Caco-2 (cell line): ENCODE measurements around the gene KCNT2. TPM values are rescaled to one million over a fixed set of nuclear protein-coding genes. Genes with fewer than 3 reads are reported as not detected.

ENCODE experiments used
- BruUV-seq: library from RNA; stranded (reverse); fragments of 400-500 nt; replicated peaks from 2 replicates; lab custom pipeline; 2021; lab: Mats Ljungman, UMichigan
- CTCF ChIA-PET: fragments of 300-600 bp; sonication (Branson Sonifier 250); formaldehyde crosslinking; loops from one replicate; lab custom pipeline; 2022; ENCODE audit warnings: antibody characterized with exemption; lab: Charles Lee
- POLR2A ChIA-PET: fragments of 300-600 bp; sonication (Branson Sonifier 250); formaldehyde crosslinking; loops from one replicate; lab custom pipeline; 2022; ENCODE audit warnings: antibody characterized with exemption; lab: Charles Lee
- DNase-seq, 2 experiments: peaks; one replicate each; pipeline versions ENCODE4 v3.0.0 to v3.0.0-alpha.2; 2020 to 2022
- H3K27me3 ChIP-seq: replicated peaks from 2 replicates; pipeline ENCODE4 v1.6.0; 2011; ENCODE audit warnings: low read length; ENCODE audit not compliant: control insufficient read depth, insufficient read depth
- H3K36me3 ChIP-seq: 2 replicates; pipeline ENCODE4 v1.5.1; 2011; ENCODE audit warnings: low read length; ENCODE audit not compliant: control insufficient read depth, insufficient read depth
- H3K4me1 ChIP-seq: fragments of 250-450 bp; sonication (Bioruptor Pico); 2 replicates; pipeline ENCODE4 v1.5.1; 2020; ENCODE audit warnings: mild to moderate bottlenecking
- H3K4me3 ChIP-seq: 2 replicates; pipeline ENCODE4 v1.5.1; 2011; ENCODE audit warnings: low read depth, mild to moderate bottlenecking, control low read depth, low read length
- H3K9me3 ChIP-seq: fragments of 250-450 bp; sonication (Bioruptor Pico); 2 replicates; pipeline ENCODE4 v1.5.1; 2020; ENCODE audit warnings: mild to moderate bottlenecking, moderate library complexity
- H3K27ac Mint-ChIP-seq: one replicate; pipeline ENCODE4 v1.8.0; 2022; ENCODE audit warnings: mixed read lengths; ENCODE audit not compliant: unreplicated experiment
- H3K27me3 Mint-ChIP-seq: one replicate; pipeline ENCODE4 v1.8.0; 2022; ENCODE audit warnings: mixed read lengths; ENCODE audit not compliant: insufficient read depth, unreplicated experiment
- H3K36me3 Mint-ChIP-seq: one replicate; pipeline ENCODE4 v1.8.0; 2022; ENCODE audit warnings: mild to moderate bottlenecking, mixed read lengths; ENCODE audit not compliant: insufficient read depth, unreplicated experiment
- H3K4me1 Mint-ChIP-seq: one replicate; pipeline ENCODE4 v1.8.0; 2022; ENCODE audit warnings: low read depth, mixed read lengths; ENCODE audit not compliant: unreplicated experiment
- H3K4me3 Mint-ChIP-seq: one replicate; pipeline ENCODE4 v1.8.0; 2022; ENCODE audit warnings: mild to moderate bottlenecking, moderate library complexity, mixed read lengths; ENCODE audit not compliant: unreplicated experiment
- H3K9me3 Mint-ChIP-seq: one replicate; pipeline ENCODE4 v1.8.0; 2022; ENCODE audit warnings: mixed read lengths; ENCODE audit not compliant: unreplicated experiment
- CTCF ChIP-seq, 2 experiments: fragments of 200-600 bp in 1 of 2; IDR thresholded peaks; 1 replicate in 1 of 2; 2 replicates in 1 of 2; pipeline versions ENCODE4 v1.5.1 to v1.8.0; 2011 to 2022; ENCODE audit warnings: antibody characterized with exemption in 1 of 2, control low read depth in 1 of 2, inconsistent platforms in 1 of 2, low read depth in 1 of 2, low read length in 1 of 2, mild to moderate bottlenecking in 1 of 2, moderate library complexity in 1 of 2; ENCODE audit not compliant: insufficient read depth in 1 of 2, severe bottlenecking in 1 of 2, unreplicated experiment in 1 of 2
- intact Hi-C: fragments of 100-400 bp; cut with micrococcal nuclease; formaldehyde crosslinking; loops from one replicate; pipeline ENCODE4 v1.10.0; 2022; ENCODE audit not compliant: unreplicated experiment
- total RNA-seq: library from RNA; stranded (reverse); gene quantifications from 2 replicates; pipeline ENCODE4 v1.2.3, GENCODE V29; 2022

The KCNT2 gene
- total RNA-seq, 1 experiment from 2014 or later, result not detected

GRCh38 chr1:196382383-196382782 lies 225.9 kb downstream of the KCNT2 start:
- Mint-ChIP-seq H3K27ac (no peak overlapping the region), H3K27me3 (no peaks in the 10 kb centered on the region), H3K4me3 (no peak overlapping the region), H3K9me3 (no peaks in the 10 kb centered on the region), H3K4me1 (peaks cover 6% of the 10 kb centered on the region), H3K36me3 (no peaks in the 10 kb centered on the region)
- H3K4me3 ChIP-seq, result no peak overlapping the region
- no peaks in the 10 kb centered on the region for H3K4me1 ChIP-seq
- H3K36me3 ChIP-seq, result no peaks in the 10 kb centered on the region
- intact Hi-C loops, result no loop called here
- no peaks in the 10 kb centered on the region for H3K9me3 ChIP-seq
- no TSS peak for BruUV-seq
- DNase-seq, result no peak
- TF ChIP-seq CTCF (IDR thresholded peaks at IDR 0.05; ENCODE audit: insufficient read depth in 1 of 2, low read depth in 1 of 2, low read length in 1 of 2, severe bottlenecking in 1 of 2, unreplicated experiment in 1 of 2), result no peak
- H3K27me3 ChIP-seq, result no peaks in the 10 kb centered on the region
- ChIA-PET CTCF (no interaction called here), POLR2A (no interaction called here)

- ChIA-PET CTCF (no interaction called here), POLR2A (no interaction called here)
- Mint-ChIP-seq H3K27ac (no peak overlapping the region), H3K9me3 (no peaks in the 10 kb centered on the region), H3K4me3 (no peak overlapping the region), H3K36me3 (no peaks in the 10 kb centered on the region), H3K4me1 (peaks cover 6% of the 10 kb centered on the region), H3K27me3 (no peaks in the 10 kb centered on the region)
- intact Hi-C loops, result no loop called here
- Histone ChIP-seq H3K27me3 (no peaks in the 10 kb centered on the region), H3K36me3 (no peaks in the 10 kb centered on the region), H3K4me3 (no peak overlapping the region), H3K4me1 (no peaks in the 10 kb centered on the region), H3K9me3 (no peaks in the 10 kb centered on the region)
- no peak for DNase-seq
- BruUV-seq, result no TSS peak
- TF ChIP-seq CTCF (IDR thresholded peaks at IDR 0.05; ENCODE audit: insufficient read depth in 1 of 2, low read depth in 1 of 2, low read length in 1 of 2, severe bottlenecking in 1 of 2, unreplicated experiment in 1 of 2), result no peak
Observed at GRCh38 chr1:196381544-196381943, 226.7 kb downstream of the KCNT2 start.

GRCh38 chr1:196380316-196380715 lies 227.9 kb downstream of the KCNT2 start:
- intact Hi-C loops, result no loop called here
- CTCF ChIA-PET, result no interaction called here

More at GRCh38 chr1:196380316-196380715, 227.9 kb downstream of the KCNT2 start:
- POLR2A ChIA-PET, result no interaction called here
- no peak overlapping the region for H3K4me3 ChIP-seq
- no peaks in the 10 kb centered on the region for H3K36me3 ChIP-seq
- DNase-seq, result no peak
- no peaks in the 10 kb centered on the region for H3K4me1 ChIP-seq
- H3K36me3 Mint-ChIP-seq, result no peaks in the 10 kb centered on the region
- TF ChIP-seq CTCF (IDR thresholded peaks at IDR 0.05; ENCODE audit: insufficient read depth in 1 of 2, low read depth in 1 of 2, low read length in 1 of 2, severe bottlenecking in 1 of 2, unreplicated experiment in 1 of 2), result no peak
- no peak overlapping the region for H3K27ac Mint-ChIP-seq
- H3K27me3 ChIP-seq, result no peaks in the 10 kb centered on the region
- no peaks in the 10 kb centered on the region for H3K9me3 Mint-ChIP-seq
- peaks cover 6% of the 10 kb centered on the region for H3K4me1 Mint-ChIP-seq
- H3K9me3 ChIP-seq, result no peaks in the 10 kb centered on the region
- no TSS peak for BruUV-seq
- no peaks in the 10 kb centered on the region for H3K27me3 Mint-ChIP-seq
- no peak overlapping the region for H3K4me3 Mint-ChIP-seq
